ENCODE results near the gene OR7A5.
"Not testable (repeated sequence)": the region's sequence is repeated elsewhere in the genome, so short reads cannot be mapped to it uniquely, and the experiment has no call there.

OR7A5 gene

GRCh38 chr19:14835011-14835410 lies at the start of gene OR7A5, which contains the start of gene OR7C1:
TSS of gene OR7A5 (minus strand) at chr19:14835185. CDS start at chr19:14828241, 6,944 bp downstream.
TSS of gene OR7C1 (minus strand) at chr19:14835185. CDS start at chr19:14800136, 35,049 bp downstream.
- DNase-seq (ENCODE audit: low read depth, low spot score), result no peak

- peak; percentile 8 for DNase-seq (ENCODE audit: low read depth, low spot score)
Measured at GRCh38 chr19:14871619-14872230, 36.7 kb upstream of the OR7A5 start.

GRCh38 chr19:14868497-14868896 lies 33.5 kb upstream of the OR7A5 start:
- no peak for DNase-seq (ENCODE audit: low read depth, low spot score)

- no peak for DNase-seq (ENCODE audit: low read depth, low spot score)
Measured at GRCh38 chr19:14848822-14849221, 13.8 kb upstream of the OR7A5 start, which contains the start of gene OR7A10. TSS of gene OR7A10 (minus strand) at chr19:14848922. CDS start at chr19:14841877, 7,045 bp downstream.

GRCh38 chr19:14843578-14843977 lies 8.6 kb upstream of the OR7A5 start:
- DNase-seq (ENCODE audit: low read depth, low spot score), result no peak

- DNase-seq (ENCODE audit: low read depth, low spot score), result no peak
Measured at GRCh38 chr19:14843169-14843568, 8.2 kb upstream of the OR7A5 start.

- DNase-seq (ENCODE audit: low read depth, low spot score), result no peak
Measured at GRCh38 chr19:14840206-14840605, 5.2 kb upstream of the OR7A5 start.

- DNase-seq (ENCODE audit: low read depth, low spot score), result no peak
Measured at GRCh38 chr19:14837391-14837790, 2.4 kb upstream of the OR7A5 start.

GRCh38 chr19:14830702-14831101 lies 4.3 kb downstream of the OR7A5 start:
- no peak for DNase-seq (ENCODE audit: low read depth, low spot score)

GRCh38 chr19:14826006-14826405 lies 9.0 kb downstream of the OR7A5 start:
- no peak for DNase-seq (ENCODE audit: low read depth, low spot score)

- DNase-seq (ENCODE audit: low read depth, low spot score), result no peak
Measured at GRCh38 chr19:14821937-14822336, 13.0 kb downstream of the OR7A5 start.

GRCh38 chr19:14818588-14818987 lies 16.4 kb downstream of the OR7A5 start:
- DNase-seq (ENCODE audit: low read depth, low spot score), result no peak

GRCh38 chr19:14817052-14817451 lies 17.9 kb downstream of the OR7A5 start:
- DNase-seq (ENCODE audit: low read depth, low spot score), result no peak

- no peak for DNase-seq (ENCODE audit: low read depth, low spot score)
Measured at GRCh38 chr19:14814982-14815652, 19.9 kb downstream of the OR7A5 start.

- no peak for DNase-seq (ENCODE audit: low read depth, low spot score)
Measured at GRCh38 chr19:14809272-14810057, 25.5 kb downstream of the OR7A5 start.

- DNase-seq (ENCODE audit: low read depth, low spot score), result no peak
Measured at GRCh38 chr19:14804765-14805164, 30.2 kb downstream of the OR7A5 start.

GRCh38 chr19:14798760-14799159 lies 36.2 kb downstream of the OR7A5 start:
- no peak for DNase-seq (ENCODE audit: low read depth, low spot score)

GRCh38 chr19:14796021-14796420 lies 39.0 kb downstream of the OR7A5 start:
- no peak for DNase-seq (ENCODE audit: low read depth, low spot score)

GRCh38 chr19:14795078-14795721 lies 39.8 kb downstream of the OR7A5 start:
- DNase-seq (ENCODE audit: low read depth, low spot score), result no peak

- not testable (repeated sequence) for DNase-seq (ENCODE audit: low read depth, low spot score)
Measured at GRCh38 chr19:14792250-14792649, 42.7 kb downstream of the OR7A5 start.

GRCh38 chr19:14786421-14786851 lies 48.5 kb downstream of the OR7A5 start:
- DNase-seq (ENCODE audit: low read depth, low spot score), result peak; percentile 7

Data from astrocyte of the hippocampus (primary cell).